CD14-positive monocyte (primary cell): ENCODE results near the gene CNR1. TPM values are rescaled to one million over a fixed set of nuclear protein-coding genes. Genes with fewer than 3 reads are reported as not detected.

Experiments used
- DNase-seq, 3 donors: peaks; one replicate each; pipeline ENCODE4 v3.0.0-alpha.2; 2011 to 2022
- H2AFZ ChIP-seq: 2 replicates; pipeline ENCODE4 v1.6.0; 2012; ENCODE audit warnings: mild to moderate bottlenecking, low read depth, low read length, inconsistent platforms; ENCODE audit not compliant: insufficient read depth, poor library complexity, severe bottlenecking
- H3K27ac ChIP-seq, 2 donors: 1 replicate in 1 of 2; 2 replicates in 1 of 2; pipeline ENCODE4 v1.5.1; 2012 to 2013; ENCODE audit warnings: low read length in 2 of 2, control low read depth in 1 of 2, inconsistent platforms in 1 of 2, low read depth in 1 of 2, mild to moderate bottlenecking in 1 of 2
- H3K27me3 ChIP-seq, 2 donors: one replicate each; pipeline versions ENCODE4 v1.6.0 to v1.6.1; 2011 to 2013; ENCODE audit warnings: low read length in 2 of 2; ENCODE audit not compliant: control insufficient read depth in 2 of 2, insufficient read depth in 2 of 2
- H3K36me3 ChIP-seq, 2 donors: replicated peaks in 1 of 2; 1 replicate in 1 of 2; 2 replicates in 1 of 2; pipeline versions ENCODE4 v1.5.1 to v1.6.1; 2012 to 2013; ENCODE audit warnings: low read length in 2 of 2, control low read depth in 1 of 2, inconsistent platforms in 1 of 2, mild to moderate bottlenecking in 1 of 2; ENCODE audit not compliant: insufficient read depth in 2 of 2, control insufficient read depth in 1 of 2
- H3K4me1 ChIP-seq, 2 donors: 1 replicate in 1 of 2; 2 replicates in 1 of 2; pipeline versions ENCODE4 v1.5.1 to v1.6.1; 2012 to 2013; ENCODE audit warnings: low read length in 2 of 2, control low read depth in 1 of 2, inconsistent platforms in 1 of 2, mild to moderate bottlenecking in 1 of 2, moderate library complexity in 1 of 2; ENCODE audit not compliant: insufficient read depth in 2 of 2, control insufficient read depth in 1 of 2
- H3K4me2 ChIP-seq: replicated peaks from 2 replicates; pipeline ENCODE3; 2012; ENCODE audit warnings: low read length, moderate library complexity, mild to moderate bottlenecking; ENCODE audit not compliant: poor library complexity, severe bottlenecking; ENCODE audit errors: extremely low read depth
- H3K4me3 ChIP-seq, 3 experiments: fragments of 200-600 bp in 1 of 3; sonication (generic) in 1 of 3; replicated peaks in 1 of 3; 1 replicate in 2 of 3; 2 replicates in 1 of 3; pipeline ENCODE4 v1.5.1; 2011 to 2013; ENCODE audit warnings: low read length in 3 of 3, mild to moderate bottlenecking in 3 of 3, control low read depth in 2 of 3, low read depth in 2 of 3, inconsistent platforms in 1 of 3, moderate library complexity in 1 of 3
- H3K79me2 ChIP-seq: 2 replicates; pipeline ENCODE4 v1.6.0; 2012; ENCODE audit warnings: mild to moderate bottlenecking, control low read depth, inconsistent platforms, low read length, moderate library complexity; ENCODE audit not compliant: insufficient read depth
- H3K9ac ChIP-seq: 2 replicates; pipeline ENCODE4 v1.6.0; 2017; ENCODE audit warnings: low read length, mild to moderate bottlenecking; ENCODE audit not compliant: insufficient read depth, poor library complexity, severe bottlenecking
- H3K9me3 ChIP-seq, 2 donors: replicated peaks in 1 of 2; 1 replicate in 1 of 2; 2 replicates in 1 of 2; pipeline versions ENCODE4 v1.5.1 to v1.6.1; 2012 to 2013; ENCODE audit warnings: low read length in 2 of 2, control low read depth in 1 of 2; ENCODE audit not compliant: control insufficient read depth in 1 of 2, insufficient read depth in 1 of 2
- H4K20me1 ChIP-seq: 2 replicates; pipeline ENCODE4 v1.6.0; 2012; ENCODE audit warnings: mild to moderate bottlenecking, low read length, control low read depth, moderate library complexity; ENCODE audit not compliant: insufficient read depth
- H3K27ac Mint-ChIP-seq, 7 donors: one replicate each; pipeline ENCODE4 v1.8.0; 2020; ENCODE audit warnings: mild to moderate bottlenecking in 7 of 7, mixed read lengths in 7 of 7, moderate library complexity in 6 of 7, inconsistent platforms in 2 of 7
- H3K27me3 Mint-ChIP-seq, 3 donors: one replicate each; pipeline ENCODE4 v1.8.0; 2021 to 2022; ENCODE audit warnings: low read depth in 3 of 3, mild to moderate bottlenecking in 3 of 3, mixed read lengths in 3 of 3, moderate library complexity in 3 of 3, inconsistent platforms in 1 of 3
- H3K36me3 Mint-ChIP-seq, 2 donors: one replicate each; pipeline ENCODE4 v1.8.0; 2020; ENCODE audit warnings: mixed read lengths in 2 of 2, inconsistent platforms in 1 of 2, mild to moderate bottlenecking in 1 of 2
- H3K4me1 Mint-ChIP-seq: one replicate; pipeline ENCODE4 v1.8.0; 2020; ENCODE audit warnings: mild to moderate bottlenecking, mixed read lengths
- H3K4me3 Mint-ChIP-seq, 2 donors: one replicate each; pipeline ENCODE4 v1.8.0; 2020; ENCODE audit warnings: mild to moderate bottlenecking in 2 of 2, mixed read lengths in 2 of 2, moderate library complexity in 1 of 2
- H3K9me3 Mint-ChIP-seq, 7 donors: one replicate each; pipeline ENCODE4 v1.8.0; 2020 to 2022; ENCODE audit warnings: mixed read lengths in 7 of 7, mild to moderate bottlenecking in 6 of 7, moderate library complexity in 6 of 7, inconsistent platforms in 2 of 7
- whole genome bisulfite sequencing: methylation state at CpG from one replicate; pipeline ENCODE4 v1.1.5; 2013; ENCODE audit warnings: missing lambda C conversion rate; ENCODE audit not compliant: insufficient coverage; 5-methylcytosine and 5-hydroxymethylcytosine counted together
- intact Hi-C, 2 donors: fragments of 100-400 bp; cut with micrococcal nuclease; formaldehyde crosslinking; loops; one replicate each; pipeline versions ENCODE4 v1.15.0 to v1.15.1; 2023
- polyA plus RNA-seq, 3 donors: library from polyadenylated mRNA; depleted of rRNA in 1 of 3; unstranded in 2 of 3; stranded (reverse) in 1 of 3; fragments of 300-500 nt in 2 of 3; fragments of >200 nt in 1 of 3; fragmentation: Illumina TruSeq in 2 of 3; gene quantifications; 1 replicate in 2 of 3; 2 replicates in 1 of 3; pipeline ENCODE4 v1.2.3, GENCODE V29; 2012 to 2021
- TF ChIP-seq, protein P1 (sequence below): fragments of 200-600 bp; IDR thresholded peaks from one replicate; pipeline ENCODE4 v1.8.0; 2022; ENCODE audit warnings: antibody characterized with exemption, mild to moderate bottlenecking

The CNR1 gene
- polyA plus RNA-seq, 3 donors, result 0.04 to 0.07 TPM; not detected in 1

DNA sequence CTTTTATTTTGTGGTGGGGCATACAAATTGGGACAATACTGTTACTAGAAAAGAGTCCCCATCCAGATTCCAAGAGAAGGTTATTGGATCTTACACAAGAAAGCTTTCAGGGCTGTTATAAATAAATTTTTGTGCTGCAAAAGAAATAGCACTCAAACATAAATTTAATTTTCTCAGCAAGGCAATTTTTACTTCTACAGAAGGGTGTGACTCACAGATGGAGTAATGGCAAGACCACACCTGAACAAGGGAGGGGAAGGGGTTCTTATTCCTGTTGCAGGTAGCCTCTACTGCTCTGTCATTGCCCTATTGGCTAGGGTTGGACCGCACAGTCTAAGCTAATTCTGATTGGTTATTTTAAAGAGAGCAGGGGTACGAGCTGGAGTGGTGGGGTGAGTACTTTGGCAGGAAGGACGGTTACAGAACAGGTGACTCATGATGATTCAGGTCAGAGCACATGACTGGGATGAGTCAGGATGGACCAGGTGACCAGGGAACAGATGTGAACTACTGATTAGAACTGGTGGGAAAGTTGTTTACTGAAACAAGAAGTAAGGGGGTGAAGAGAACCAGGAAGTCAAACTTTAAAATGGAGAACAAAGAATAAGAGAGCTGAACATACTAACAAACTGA lies 41.1 kb downstream of the CNR1 start:
- Histone ChIP-seq H2AFZ (no peak overlapping the region), H3K4me3 (no peak overlapping the region), H3K4me1 (no peaks in the 10 kb centered on the region), H3K9me3 (peaks cover 16 to 17% of the 10 kb centered on the region in 2 donors), H3K27ac (no peak overlapping the region), H4K20me1 (no peaks in the 10 kb centered on the region), H3K4me2 (no peak overlapping the region), H3K79me2 (no peaks in the 10 kb centered on the region), H3K27me3 (no peaks in the 10 kb centered on the region), H3K9ac (no peak overlapping the region), H3K36me3 (no peaks in the 10 kb centered on the region)
- intact Hi-C loops, result no loop called here
- Mint-ChIP-seq H3K27me3 (no peaks in the 10 kb centered on the region), H3K4me3 (no peak overlapping the region), H3K27ac (no peak overlapping the region), H3K36me3 (no peaks in the 10 kb centered on the region), H3K4me1 (no peaks in the 10 kb centered on the region), H3K9me3 (peaks cover 9 to 29% (median 18%) of the 10 kb centered on the region in 7 donors)
- TF ChIP-seq, protein P1, sequence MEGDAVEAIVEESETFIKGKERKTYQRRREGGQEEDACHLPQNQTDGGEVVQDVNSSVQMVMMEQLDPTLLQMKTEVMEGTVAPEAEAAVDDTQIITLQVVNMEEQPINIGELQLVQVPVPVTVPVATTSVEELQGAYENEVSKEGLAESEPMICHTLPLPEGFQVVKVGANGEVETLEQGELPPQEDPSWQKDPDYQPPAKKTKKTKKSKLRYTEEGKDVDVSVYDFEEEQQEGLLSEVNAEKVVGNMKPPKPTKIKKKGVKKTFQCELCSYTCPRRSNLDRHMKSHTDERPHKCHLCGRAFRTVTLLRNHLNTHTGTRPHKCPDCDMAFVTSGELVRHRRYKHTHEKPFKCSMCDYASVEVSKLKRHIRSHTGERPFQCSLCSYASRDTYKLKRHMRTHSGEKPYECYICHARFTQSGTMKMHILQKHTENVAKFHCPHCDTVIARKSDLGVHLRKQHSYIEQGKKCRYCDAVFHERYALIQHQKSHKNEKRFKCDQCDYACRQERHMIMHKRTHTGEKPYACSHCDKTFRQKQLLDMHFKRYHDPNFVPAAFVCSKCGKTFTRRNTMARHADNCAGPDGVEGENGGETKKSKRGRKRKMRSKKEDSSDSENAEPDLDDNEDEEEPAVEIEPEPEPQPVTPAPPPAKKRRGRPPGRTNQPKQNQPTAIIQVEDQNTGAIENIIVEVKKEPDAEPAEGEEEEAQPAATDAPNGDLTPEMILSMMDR, result no peak
- no peak for DNase-seq
- 91% methylated on average over 3 of the region's 3 CpGs for WGBS

DNA sequence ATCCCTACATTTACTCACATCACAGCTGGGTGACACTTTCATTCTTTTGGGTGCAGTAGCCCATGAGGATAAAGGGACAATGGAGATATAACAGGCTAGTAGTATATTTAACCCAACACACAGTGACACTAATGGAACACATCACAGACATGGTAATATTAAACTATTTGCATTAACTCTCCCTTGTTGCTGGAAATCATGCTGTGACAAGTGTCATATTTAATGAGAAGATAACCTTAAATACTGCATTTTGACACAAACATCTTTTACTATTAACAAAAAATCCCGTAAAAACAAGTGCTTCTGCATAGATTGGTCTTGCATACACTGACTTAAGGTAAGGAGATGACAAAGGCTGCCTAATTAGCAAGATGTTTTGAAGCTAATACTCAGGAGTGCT lies 45.5 kb downstream of the CNR1 start:
- Histone ChIP-seq H3K4me3 (no peak overlapping the region), H3K27me3 (no peaks in the 10 kb centered on the region), H3K9me3 (peaks cover 12 to 14% of the 10 kb centered on the region in 2 donors), H2AFZ (no peak overlapping the region), H3K79me2 (no peaks in the 10 kb centered on the region), H3K9ac (no peak overlapping the region), H3K4me2 (no peak overlapping the region), H3K27ac (no peak overlapping the region), H3K4me1 (no peaks in the 10 kb centered on the region), H3K36me3 (no peaks in the 10 kb centered on the region), H4K20me1 (no peaks in the 10 kb centered on the region)
- Mint-ChIP-seq H3K4me3 (no peak overlapping the region), H3K36me3 (no peaks in the 10 kb centered on the region), H3K4me1 (no peaks in the 10 kb centered on the region), H3K27me3 (no peaks in the 10 kb centered on the region), H3K9me3 (peaks cover 9 to 21% (median 16%) of the 10 kb centered on the region in 7 donors), H3K27ac (no peak overlapping the region)
- TF ChIP-seq, protein P1, result no peak
- intact Hi-C loops, result no loop called here
- WGBS, result no CpG with 5 or more reads among the region's 1 CpG
- no peak for DNase-seq
